HG02759 (cell line): ENCODE results near the gene SNX33.
A peak's percentile ranks its signal among the peaks of the same experiment; 100 is the strongest.
"Not testable (repeated sequence)": the region's sequence is repeated elsewhere in the genome, so short reads cannot be mapped to it uniquely, and the experiment has no call there.

Experiments used
- ATAC-seq: cut with Tn5 transposase; IDR thresholded peaks from one replicate; pipeline ENCODE4 v1.9.1; 2021; ENCODE audit warnings: mild to moderate bottlenecking, moderate library complexity; ENCODE audit not compliant: unreplicated experiment

The SNX33 gene

GRCh38 chr15:75647370-75648155, at the start of gene SNX33:
Gene SNX33 (plus strand): TSS chr15:75647912. CDS start chr15:75649103, 1,191 bp downstream.
- no peak for ATAC-seq

GRCh38 chr15:75598361-75598760, 49.4 kb upstream of the SNX33 start:
- no peak for ATAC-seq

GRCh38 chr15:75599401-75599800, 48.3 kb upstream of the SNX33 start:
- ATAC-seq = no peak

- ATAC-seq = no peak
Measured at GRCh38 chr15:75606026-75606425, 41.7 kb upstream of the SNX33 start.

- ATAC-seq = no peak
Measured at GRCh38 chr15:75606711-75607699, 40.7 kb upstream of the SNX33 start.

- no peak for ATAC-seq
Measured at GRCh38 chr15:75616766-75617165, 30.9 kb upstream of the SNX33 start.

GRCh38 chr15:75620058-75620820, 27.5 kb upstream of the SNX33 start:
- ATAC-seq = no peak

GRCh38 chr15:75620841-75621391, 26.8 kb upstream of the SNX33 start:
- no peak for ATAC-seq

- ATAC-seq = no peak
Measured at GRCh38 chr15:75622505-75622904, 25.2 kb upstream of the SNX33 start.

- ATAC-seq = peak; percentile 88
Measured at GRCh38 chr15:75625542-75626347, 22.0 kb upstream of the SNX33 start, which contains the start of gene SNUPN. Gene SNUPN (minus strand): TSS chr15:75625725. CDS start chr15:75621051, 4,674 bp downstream.

- no peak for ATAC-seq
Measured at GRCh38 chr15:75631935-75632334, 15.8 kb upstream of the SNX33 start.

GRCh38 chr15:75633922-75634321, 13.8 kb upstream of the SNX33 start:
- ATAC-seq = not testable (repeated sequence)

- ATAC-seq = no peak
Measured at GRCh38 chr15:75636026-75636425, 11.7 kb upstream of the SNX33 start.

- no peak for ATAC-seq
Measured at GRCh38 chr15:75637245-75638009, 10.3 kb upstream of the SNX33 start.

- ATAC-seq = no peak
Measured at GRCh38 chr15:75639191-75639708, 8.5 kb upstream of the SNX33 start.

GRCh38 chr15:75639709-75640482, 7.8 kb upstream of the SNX33 start, which contains the start of gene IMP3:
Gene IMP3 (minus strand): TSS chr15:75640224. CDS start chr15:75640168, 56 bp downstream.
- ATAC-seq = peak; percentile 95

- peak; percentile 36 for ATAC-seq
Measured at GRCh38 chr15:75640483-75641178, 7.1 kb upstream of the SNX33 start.
